SU-DHL-6 (cell line): ENCODE data around the gene SYT9.

ENCODE experiments used
- EZH2phosphoT487 ChIP-seq: fragments of 200-600 bp; sonication (generic), shearing (Covaris generic); conservative IDR thresholded peaks from 2 replicates; pipeline ENCODE4 v1.6.1; 2018; ENCODE audit warnings: mild to moderate bottlenecking, antibody characterized with exemption, low read length, moderate library complexity, mixed read lengths
- TF ChIP-seq, protein P1 (sequence below): fragments of 200-600 bp; sonication (generic); IDR thresholded peaks from one replicate; pipeline ENCODE4 v1.5.1; 2017; ENCODE audit warnings: antibody characterized with exemption, mild to moderate bottlenecking, low read length, moderate library complexity; ENCODE audit not compliant: insufficient read depth, poor library complexity, severe bottlenecking

DNA sequence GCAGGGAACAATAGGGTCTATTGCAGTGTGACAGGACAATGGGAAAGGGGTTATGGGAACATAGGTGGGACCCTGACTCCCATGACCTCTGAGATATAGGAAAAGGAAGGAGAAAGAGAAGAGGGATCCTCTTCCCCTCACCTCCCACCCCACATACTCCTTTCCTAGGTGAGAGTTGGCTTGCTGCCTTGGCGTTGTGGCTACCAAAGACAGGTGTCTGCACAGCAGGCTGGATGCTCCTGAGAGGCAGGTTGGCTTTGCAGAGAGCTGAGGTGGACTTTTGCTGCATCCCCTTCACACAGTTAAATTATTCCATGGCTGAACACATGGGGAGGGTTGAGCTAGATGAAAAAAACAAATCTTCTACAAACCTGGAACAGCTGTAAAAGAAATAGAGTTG is 80.7 kb downstream of the SYT9 start:
- TF ChIP-seq, protein P1, sequence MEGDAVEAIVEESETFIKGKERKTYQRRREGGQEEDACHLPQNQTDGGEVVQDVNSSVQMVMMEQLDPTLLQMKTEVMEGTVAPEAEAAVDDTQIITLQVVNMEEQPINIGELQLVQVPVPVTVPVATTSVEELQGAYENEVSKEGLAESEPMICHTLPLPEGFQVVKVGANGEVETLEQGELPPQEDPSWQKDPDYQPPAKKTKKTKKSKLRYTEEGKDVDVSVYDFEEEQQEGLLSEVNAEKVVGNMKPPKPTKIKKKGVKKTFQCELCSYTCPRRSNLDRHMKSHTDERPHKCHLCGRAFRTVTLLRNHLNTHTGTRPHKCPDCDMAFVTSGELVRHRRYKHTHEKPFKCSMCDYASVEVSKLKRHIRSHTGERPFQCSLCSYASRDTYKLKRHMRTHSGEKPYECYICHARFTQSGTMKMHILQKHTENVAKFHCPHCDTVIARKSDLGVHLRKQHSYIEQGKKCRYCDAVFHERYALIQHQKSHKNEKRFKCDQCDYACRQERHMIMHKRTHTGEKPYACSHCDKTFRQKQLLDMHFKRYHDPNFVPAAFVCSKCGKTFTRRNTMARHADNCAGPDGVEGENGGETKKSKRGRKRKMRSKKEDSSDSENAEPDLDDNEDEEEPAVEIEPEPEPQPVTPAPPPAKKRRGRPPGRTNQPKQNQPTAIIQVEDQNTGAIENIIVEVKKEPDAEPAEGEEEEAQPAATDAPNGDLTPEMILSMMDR, result no peak
- no peak for TF ChIP-seq EZH2phosphoT487
